C4-2B (cell line): ENCODE results near the gene ACADVL.

Experiments
- H3K27ac ChIP-seq: fragments of 450-650 bp; 2 replicates; pipeline ENCODE4 v1.5.1; 2017
- CTCF ChIP-seq: fragments of 450-650 bp; conservative IDR thresholded peaks from 2 replicates; pipeline ENCODE4 v1.5.1; 2017; ENCODE audit warnings: mild to moderate bottlenecking
- ZFX ChIP-seq: fragments of 450-650 bp; IDR thresholded peaks from 2 replicates; pipeline ENCODE4 v1.6.1; 2017

The ACADVL gene

GRCh38 chr17:7252176-7253043 lies 32.7 kb downstream of the ACADVL start, which contains the start of gene ELP5:
ELP5 (plus strand) TSS chr17:7252215; CDS start chr17:7252551, 336 bp downstream.
- peak within 1 kb of the TSS; percentile 87 for H3K27ac ChIP-seq
- TF ChIP-seq CTCF (no peak; the same call in 1 of the 2 replicates), ZFX (peak; percentile 69)

- TF ChIP-seq CTCF (no peak), ZFX (no peak)
- H3K27ac ChIP-seq: peak overlapping the region; percentile 87
Measured at GRCh38 chr17:7253082-7253481, 33.3 kb downstream of the ACADVL start.

GRCh38 chr17:7254511-7254910 lies 34.8 kb downstream of the ACADVL start:
- peak overlapping the region; percentile 87 for H3K27ac ChIP-seq
- TF ChIP-seq ZFX: no peak
- no peak for TF ChIP-seq CTCF

GRCh38 chr17:7256766-7257456 lies 37.2 kb downstream of the ACADVL start:
- no peak overlapping the region for H3K27ac ChIP-seq
- no peak for TF ChIP-seq ZFX
- TF ChIP-seq CTCF: no peak

- H3K27ac ChIP-seq: no peak overlapping the region
- TF ChIP-seq CTCF (no peak), ZFX (no peak)
Measured at GRCh38 chr17:7258731-7259554, 39.2 kb downstream of the ACADVL start.

- no peak for TF ChIP-seq ZFX
- no peak for TF ChIP-seq CTCF
- H3K27ac ChIP-seq: no peak overlapping the region
Measured at GRCh38 chr17:7259555-7259889, 39.8 kb downstream of the ACADVL start.
